ENCODE results near the gene SEC14L3. TPM values are rescaled to one million over a fixed set of nuclear protein-coding genes. Genes with fewer than 3 reads are reported as not detected.
A peak's percentile ranks its signal among the peaks of the same experiment; 100 is the strongest.

SEC14L3 gene
- polyA plus RNA-seq, 1 of the 3 experiments (the other 2 are of a cell fraction), result not detected

DNA sequence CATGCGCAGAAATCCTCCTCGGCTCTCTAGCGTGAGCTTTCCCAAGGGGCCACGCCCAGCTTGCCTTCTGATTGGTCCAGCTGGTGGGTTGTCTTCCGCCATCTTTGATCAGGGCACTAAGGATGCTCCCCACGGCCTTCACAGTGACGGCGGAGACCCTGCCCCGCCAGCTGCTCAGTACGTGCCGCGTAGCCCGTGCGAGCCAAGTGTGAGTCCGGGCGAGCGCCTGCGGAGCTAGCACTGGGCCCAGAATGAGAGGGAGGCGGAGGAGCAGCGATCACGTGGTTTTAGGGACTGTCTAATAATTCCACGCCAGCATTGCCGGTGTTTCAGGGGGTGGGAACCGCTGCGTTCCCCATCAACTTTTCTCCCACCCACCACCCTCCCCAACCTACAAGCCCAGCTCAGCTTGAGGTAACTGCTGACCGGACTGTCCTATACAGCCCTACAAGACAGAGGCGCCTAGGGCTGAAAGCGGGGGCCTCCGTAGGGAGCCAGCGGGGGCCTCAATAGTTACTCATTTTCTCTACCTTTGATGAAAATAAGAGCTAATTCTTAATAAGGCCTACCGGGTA is 47.8 kb downstream of the SEC14L3 start (continued):
- no peak; the same call in 1 of the 2 replicates for TF ChIP-seq JUND (IDR thresholded peaks at IDR 0.05)
- TF ChIP-seq TEAD4 (IDR thresholded peaks at IDR 0.05; ENCODE audit: borderline replicate concordance, insufficient read depth), result 0 out of 2 replicates have a peak, but pooled peaks have one; percentile 19
- peak; percentile 99 for TF ChIP-seq YY1 (IDR thresholded peaks at IDR 0.05; ENCODE audit: low read depth)
- 0 out of 2 replicates have a peak, but pooled peaks have one; percentile 23 for TF ChIP-seq RCOR1 (IDR thresholded peaks at IDR 0.05; ENCODE audit: low read length)
- no peak; the same call in 1 of the 2 replicates for TF ChIP-seq RXRA (IDR thresholded peaks at IDR 0.05; ENCODE audit: borderline replicate concordance, low read depth)
- peak; percentile 86 for TF ChIP-seq MXI1 (IDR thresholded peaks at IDR 0.05; ENCODE audit: low read depth, low read length)
- peak; percentile 86 for TF ChIP-seq CHD2 (IDR thresholded peaks at IDR 0.05; ENCODE audit: low read length, partially characterized antibody)
- no peak for TF ChIP-seq SMC3 (IDR thresholded peaks at IDR 0.05; ENCODE audit: low read depth, low read length)
- TF ChIP-seq EZH2phosphoT487 (IDR thresholded peaks at IDR 0.05; ENCODE audit: borderline replicate concordance, low read depth), result no peak
- no peak for TF ChIP-seq FOXJ3 (CRISPR knock-in tag; IDR thresholded peaks at IDR 0.05)
- TF ChIP-seq MEF2A (IDR thresholded peaks at IDR 0.05; ENCODE audit: borderline replicate concordance, low read depth), result no peak
- peak; percentile 44 for TF ChIP-seq GABPA (IDR thresholded peaks at IDR 0.05; ENCODE audit: low read depth)
- no peak for TF ChIP-seq FOSL2 (IDR thresholded peaks at IDR 0.05; ENCODE audit: borderline replicate concordance, low read depth)

GRCh38 chr22:30423301-30423958 is 48.4 kb downstream of the SEC14L3 start:
- no peaks in the 10 kb centered on the region for H3K27me3 ChIP-seq (ENCODE audit: insufficient read depth)
- no peak for DNase-seq
- peaks cover 53% of the 10 kb centered on the region for H3F3A ChIP-seq (replicated peaks; ENCODE audit: insufficient read depth)
- peak overlapping the region; percentile 97 for H3K9ac ChIP-seq
- ChIA-PET CTCF (interaction anchor here (0.8 to 3.7 kb wide), 12 partner anchors 9 to 212 kb away, joined by 3 to 20 read pairs (median 4); partner anchors contain the start of gene SEC14L2), POLR2A (interaction anchor here (0.6 to 2.0 kb wide), 8 partner anchors 10 to 168 kb away, joined by 3 to 19 read pairs (median 6); partner anchors contain the start of genes CCDC157, PES1, SEC14L2 and SF3A1)
- no peak for TF ChIP-seq EZH2phosphoT487 (IDR thresholded peaks at IDR 0.05; ENCODE audit: borderline replicate concordance, low read depth)
- peak; percentile 91 for TF ChIP-seq POLR2AphosphoS5 (IDR thresholded peaks at IDR 0.05; ENCODE audit: low read depth, low read length)
- no peak for TF ChIP-seq REST (IDR thresholded peaks at IDR 0.05; ENCODE audit: low read depth, low read length)
- 0 out of 2 replicates have a peak, but pooled peaks have one; percentile 18 for TF ChIP-seq FOXM1 (IDR thresholded peaks at IDR 0.05; ENCODE audit: low read depth)
- TF ChIP-seq JUND (IDR thresholded peaks at IDR 0.05), result no peak
- no peak for TF ChIP-seq NRF1 (IDR thresholded peaks at IDR 0.05; ENCODE audit: low read depth, low read length)
- peak overlapping the region; percentile 97 to 99 for H3K27ac ChIP-seq (ENCODE audit: low read depth in 2 of 2, low read length in 1 of 2)
- H3K4me3 ChIP-seq (ENCODE audit: low read depth in 2 of 2, low read length in 1 of 2), result peak overlapping the region; percentile 67 to 74
- H3K36me3 ChIP-seq (replicated peaks in 1 of 2; ENCODE audit: control insufficient read depth in 1 of 2, insufficient read depth in 2 of 2, low read length in 1 of 2), result peaks cover 5 to 14% of the 10 kb centered on the region in 2 experiments
- H2AFZ ChIP-seq (ENCODE audit: low read depth), result no peak overlapping the region
- no peaks in the 10 kb centered on the region for H3K9me3 ChIP-seq
- H3K79me2 ChIP-seq (ENCODE audit: insufficient read depth), result peaks cover 4% of the 10 kb centered on the region; the same call in 1 of the 2 replicates
- WGBS (ENCODE audit: low lambda C conversion rate), result 1% methylated on average over 38 of the region's 45 CpGs
- H4K20me1 ChIP-seq (ENCODE audit: insufficient read depth), result no peaks in the 10 kb centered on the region
- H3K4me1 ChIP-seq (ENCODE audit: control insufficient read depth in 1 of 2, insufficient read depth in 2 of 2, low read depth in 1 of 2, low read length in 1 of 2), result peaks cover 42 to 46% of the 10 kb centered on the region in 2 experiments
- peak overlapping the region; percentile 97 for H3K4me2 ChIP-seq
- H3K9me2 ChIP-seq, result no peaks in the 10 kb centered on the region

Measured in SK-N-SH (cell line).